ENCODE measurements around the gene TPM3. TPM values are rescaled to one million over a fixed set of nuclear protein-coding genes. Genes with fewer than 3 reads are reported as not detected.

TPM3 gene
- total and polyA plus RNA-seq, 12 donors = 104 to 465 (median 269) TPM

- Histone ChIP-seq H3K27ac (peak overlapping the region in 2 of 5 donors; percentile 0 to 11), H3K9me3 (replicated peaks in 1 of 3) (no peaks in the 10 kb centered on the region), H3K4me3 (no peak overlapping the region), H3K27me3 (no peaks in the 10 kb centered on the region), H3K36me3 (replicated peaks in 1 of 2) (peaks cover 0 to 96% of the 10 kb centered on the region in 2 donors), H3K4me1 (replicated peaks in 1 of 2) (peaks cover 1 to 10% of the 10 kb centered on the region in 2 donors)
- intact Hi-C loops (cut with DNase I) = no loop called here
- TF ChIP-seq, protein P1, sequence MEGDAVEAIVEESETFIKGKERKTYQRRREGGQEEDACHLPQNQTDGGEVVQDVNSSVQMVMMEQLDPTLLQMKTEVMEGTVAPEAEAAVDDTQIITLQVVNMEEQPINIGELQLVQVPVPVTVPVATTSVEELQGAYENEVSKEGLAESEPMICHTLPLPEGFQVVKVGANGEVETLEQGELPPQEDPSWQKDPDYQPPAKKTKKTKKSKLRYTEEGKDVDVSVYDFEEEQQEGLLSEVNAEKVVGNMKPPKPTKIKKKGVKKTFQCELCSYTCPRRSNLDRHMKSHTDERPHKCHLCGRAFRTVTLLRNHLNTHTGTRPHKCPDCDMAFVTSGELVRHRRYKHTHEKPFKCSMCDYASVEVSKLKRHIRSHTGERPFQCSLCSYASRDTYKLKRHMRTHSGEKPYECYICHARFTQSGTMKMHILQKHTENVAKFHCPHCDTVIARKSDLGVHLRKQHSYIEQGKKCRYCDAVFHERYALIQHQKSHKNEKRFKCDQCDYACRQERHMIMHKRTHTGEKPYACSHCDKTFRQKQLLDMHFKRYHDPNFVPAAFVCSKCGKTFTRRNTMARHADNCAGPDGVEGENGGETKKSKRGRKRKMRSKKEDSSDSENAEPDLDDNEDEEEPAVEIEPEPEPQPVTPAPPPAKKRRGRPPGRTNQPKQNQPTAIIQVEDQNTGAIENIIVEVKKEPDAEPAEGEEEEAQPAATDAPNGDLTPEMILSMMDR (IDR thresholded peaks at IDR 0.05) = no peak
- TF ChIP-seq POLR2A (IDR thresholded peaks at IDR 0.05) = no peak
- DNase-seq = peak in 2 of 7 donors; percentile 38 to 43
These were observed 21.2 kb downstream of the TPM3 start for GRCh38 chr1:154170547-154171222.

GRCh38 chr1:154167461-154167860 lies 24.4 kb downstream of the TPM3 start:
- Histone ChIP-seq H3K27me3 (no peaks in the 10 kb centered on the region), H3K4me3 (no peak overlapping the region), H3K27ac (no peak overlapping the region), H3K36me3 (replicated peaks in 1 of 2) (peaks cover 0 to 99% of the 10 kb centered on the region in 2 donors), H3K9me3 (replicated peaks in 1 of 3) (no peaks in the 10 kb centered on the region), H3K4me1 (replicated peaks in 1 of 2) (peaks cover 0 to 8% of the 10 kb centered on the region in 2 donors)
- TF ChIP-seq, protein P1 (IDR thresholded peaks at IDR 0.05) = no peak
- TF ChIP-seq POLR2A (IDR thresholded peaks at IDR 0.05) = no peak
- intact Hi-C loops (cut with DNase I) = no loop called here
- no peak for DNase-seq

DNA sequence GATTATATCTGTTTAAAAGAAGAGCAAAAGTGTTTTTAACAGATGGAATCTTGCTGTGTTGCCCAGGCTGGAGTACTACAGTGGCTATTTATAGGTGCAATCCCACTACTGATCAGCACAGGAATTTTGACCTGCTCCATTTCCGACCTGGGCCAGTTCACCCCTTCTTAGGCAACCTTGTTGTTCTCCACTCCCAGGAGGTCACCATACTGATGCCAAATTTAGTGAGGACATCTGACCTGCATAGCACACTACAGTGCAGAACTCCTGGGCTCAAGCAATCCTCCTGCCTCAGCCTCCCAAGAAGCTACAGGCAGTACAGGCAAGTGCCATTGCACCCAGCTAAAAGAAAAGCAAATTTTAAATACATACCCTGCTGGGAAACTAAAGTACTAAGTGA lies 25.7 kb downstream of the TPM3 start:
- Histone ChIP-seq H3K27me3 (no peaks in the 10 kb centered on the region), H3K4me3 (no peak overlapping the region), H3K27ac (no peak overlapping the region), H3K9me3 (replicated peaks in 1 of 3) (no peaks in the 10 kb centered on the region), H3K4me1 (replicated peaks in 1 of 2) (peaks cover 0 to 7% of the 10 kb centered on the region in 2 donors), H3K36me3 (replicated peaks in 1 of 2) (peaks cover 0 to 97% of the 10 kb centered on the region in 2 donors)
- 67 to 93% (median 85%) methylated on average over 1 of the region's 1 CpG for WGBS, 4 donors
- DNase-seq = no peak
- no peak for TF ChIP-seq POLR2A (IDR thresholded peaks at IDR 0.05)
- TF ChIP-seq, protein P1 (IDR thresholded peaks at IDR 0.05) = no peak
- intact Hi-C loops (cut with DNase I) = no loop called here

- Histone ChIP-seq H3K4me3 (no peak overlapping the region), H3K27me3 (no peaks in the 10 kb centered on the region), H3K36me3 (replicated peaks in 1 of 2) (peaks cover 0 to 58% of the 10 kb centered on the region in 2 donors), H3K27ac (peak overlapping the region in 1 of 5 donors; percentile 85), H3K4me1 (replicated peaks in 1 of 2) (peaks cover 12 to 24% of the 10 kb centered on the region in 2 donors), H3K9me3 (replicated peaks in 1 of 3) (no peaks in the 10 kb centered on the region)
- no peak for DNase-seq
- intact Hi-C loops (cut with DNase I) = no loop called here
- no peak for TF ChIP-seq POLR2A (IDR thresholded peaks at IDR 0.05)
- TF ChIP-seq, protein P1 (IDR thresholded peaks at IDR 0.05) = no peak
These were observed 32.3 kb downstream of the TPM3 start for GRCh38 chr1:154159554-154159953.

All from adrenal gland (tissue), 12 donors.